Stimulated activated CD4-positive, alpha-beta T cell treated with anti-CD3 and anti-CD28 coated beads, Interleukin-12 subunit alpha, Interleukin-12 subunit beta, amount 100 ng/mL, for 4 hours (primary cell): ENCODE measurements around the gene TMEM258.

Experiments
- DNase-seq: peaks from one replicate; pipeline ENCODE4 v3.0.0-alpha.2; 2020

The TMEM258 gene

GRCh38 chr11:61792310-61793082 is at the start of gene TMEM258, which contains the start of gene FEN1:
TMEM258 (minus strand) TSS chr11:61792599; CDS start chr11:61792558, 41 bp downstream.
FEN1 (plus strand) TSS chr11:61792911; CDS start chr11:61795362, 2,451 bp downstream.
- DNase-seq = peak; percentile 80

- no peak for DNase-seq
Measured at GRCh38 chr11:61841636-61842527, 49.5 kb upstream of the TMEM258 start.

- DNase-seq = no peak
Measured at GRCh38 chr11:61840371-61840770, 48.0 kb upstream of the TMEM258 start.

GRCh38 chr11:61839742-61840141 is 47.3 kb upstream of the TMEM258 start:
- no peak for DNase-seq

GRCh38 chr11:61838921-61839320 is 46.5 kb upstream of the TMEM258 start:
- no peak for DNase-seq

GRCh38 chr11:61838501-61838900 is 46.1 kb upstream of the TMEM258 start:
- DNase-seq = no peak

GRCh38 chr11:61837411-61838005 is 45.1 kb upstream of the TMEM258 start:
- DNase-seq = no peak

- DNase-seq = no peak
Measured at GRCh38 chr11:61836193-61836592, 43.8 kb upstream of the TMEM258 start.

- DNase-seq = no peak
Measured at GRCh38 chr11:61834278-61835048, 42.1 kb upstream of the TMEM258 start.

- DNase-seq = no peak
Measured at GRCh38 chr11:61833926-61834277, 41.5 kb upstream of the TMEM258 start.

- DNase-seq = no peak
Measured at GRCh38 chr11:61833471-61833870, 41.1 kb upstream of the TMEM258 start.

- no peak for DNase-seq
Measured at GRCh38 chr11:61832754-61833153, 40.4 kb upstream of the TMEM258 start.

GRCh38 chr11:61832207-61832606 is 39.8 kb upstream of the TMEM258 start:
- DNase-seq = no peak

GRCh38 chr11:61830237-61831105 is 38.1 kb upstream of the TMEM258 start:
- no peak for DNase-seq

GRCh38 chr11:61829806-61830205 is 37.4 kb upstream of the TMEM258 start:
- no peak for DNase-seq

GRCh38 chr11:61828629-61829407 is 36.4 kb upstream of the TMEM258 start:
- peak; percentile 19 for DNase-seq

- DNase-seq = no peak
Measured at GRCh38 chr11:61828379-61828628, 35.9 kb upstream of the TMEM258 start.

- peak; percentile 67 for DNase-seq
Measured at GRCh38 chr11:61827571-61828378, 35.4 kb upstream of the TMEM258 start, which contains the start of gene FADS2. FADS2 (plus strand) TSS chr11:61828300; CDS start chr11:61828391, 91 bp downstream.

GRCh38 chr11:61826930-61827570 is 34.7 kb upstream of the TMEM258 start:
- DNase-seq = no peak

- DNase-seq = no peak
Measured at GRCh38 chr11:61820174-61820573, 27.8 kb upstream of the TMEM258 start.
